ENCODE results near the gene SMYD3.
"Not testable (repeated sequence)": the region's sequence is repeated elsewhere in the genome, so short reads cannot be mapped to it uniquely, and the experiment has no call there.

Gene SMYD3

DNA sequence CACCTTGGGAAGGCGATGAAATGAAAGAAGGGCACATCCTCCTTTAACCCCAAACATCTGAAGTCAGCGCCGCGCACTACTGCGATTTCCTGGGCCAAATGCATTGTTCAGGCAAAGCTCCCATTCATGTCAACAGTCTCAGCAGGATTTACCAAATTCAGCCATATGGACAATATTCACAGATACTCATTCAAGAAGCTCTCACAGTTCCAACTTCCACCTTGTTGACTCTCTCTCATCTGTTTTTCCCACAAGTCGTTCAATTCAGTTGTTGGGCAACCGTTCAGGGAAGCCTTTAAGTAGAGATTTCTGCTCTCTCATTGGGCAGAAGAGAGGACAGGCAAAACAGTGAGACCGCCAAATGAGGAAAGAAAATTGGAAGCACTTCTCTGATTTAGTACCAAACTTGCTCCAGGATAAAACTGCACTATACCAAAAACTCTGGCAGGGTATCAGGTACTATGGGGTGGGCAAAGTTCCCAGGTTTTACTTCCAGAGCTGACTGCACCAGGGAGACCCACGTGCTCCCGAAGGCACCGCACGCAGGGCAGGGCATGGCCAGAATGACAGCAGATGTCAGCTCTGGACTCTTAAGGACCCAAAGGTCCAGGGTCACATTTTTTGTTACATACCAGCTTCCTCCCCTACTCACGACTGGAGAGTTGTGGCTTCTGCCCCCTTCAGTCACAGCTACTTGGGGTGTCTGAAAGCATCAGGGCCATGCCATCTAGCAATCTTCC is 683.5 kb downstream of the SMYD3 start:
- no peak overlapping the region for H3K27ac ChIP-seq (ENCODE audit: low read depth, low read length)
- H3K4me3 ChIP-seq (ENCODE audit: low read depth in 1 of 2, low read length in 2 of 2): no peak overlapping the region
- H3K9me3 ChIP-seq (ENCODE audit: low read length): no peaks in the 10 kb centered on the region
- H3K4me1 ChIP-seq (ENCODE audit: insufficient read depth, low read length): no peaks in the 10 kb centered on the region
- H3K9ac ChIP-seq (ENCODE audit: low read length): no peak overlapping the region
- no peaks in the 10 kb centered on the region for H3K36me3 ChIP-seq (ENCODE audit: insufficient read depth, low read length)
- H3K27me3 ChIP-seq (ENCODE audit: control insufficient read depth in 1 of 2, insufficient read depth in 2 of 2, low read length in 2 of 2): no peaks in the 10 kb centered on the region

DNA sequence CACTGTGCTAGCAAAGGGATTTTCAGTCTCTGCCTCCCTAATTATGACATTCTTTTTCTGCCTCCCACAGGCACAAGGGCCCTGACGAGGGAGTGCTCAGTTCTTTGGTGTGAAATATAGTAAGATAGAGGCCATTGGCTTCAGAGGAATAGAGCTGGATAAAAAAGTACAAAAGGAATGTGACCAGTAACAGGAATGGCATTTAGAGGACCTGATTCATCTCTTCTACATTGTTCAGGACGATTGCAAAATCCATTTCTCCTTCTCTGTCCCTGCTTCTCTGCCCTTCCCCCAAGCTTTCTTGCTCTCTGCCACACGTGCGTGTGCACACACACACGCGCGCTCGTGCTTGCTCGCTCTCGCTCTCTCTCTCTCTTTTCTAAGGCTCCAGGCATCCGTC is 684.1 kb downstream of the SMYD3 start:
- H3K4me1 ChIP-seq (ENCODE audit: insufficient read depth, low read length): no peaks in the 10 kb centered on the region
- H3K9me3 ChIP-seq (ENCODE audit: low read length): no peaks in the 10 kb centered on the region
- no peak overlapping the region for H3K9ac ChIP-seq (ENCODE audit: low read length)
- H3K27ac ChIP-seq (ENCODE audit: low read depth, low read length): no peak overlapping the region
- H3K36me3 ChIP-seq (ENCODE audit: insufficient read depth, low read length): no peaks in the 10 kb centered on the region
- no peak overlapping the region for H3K4me3 ChIP-seq (ENCODE audit: low read depth in 1 of 2, low read length in 2 of 2)
- H3K27me3 ChIP-seq (ENCODE audit: control insufficient read depth in 1 of 2, insufficient read depth in 2 of 2, low read length in 2 of 2): no peaks in the 10 kb centered on the region

DNA sequence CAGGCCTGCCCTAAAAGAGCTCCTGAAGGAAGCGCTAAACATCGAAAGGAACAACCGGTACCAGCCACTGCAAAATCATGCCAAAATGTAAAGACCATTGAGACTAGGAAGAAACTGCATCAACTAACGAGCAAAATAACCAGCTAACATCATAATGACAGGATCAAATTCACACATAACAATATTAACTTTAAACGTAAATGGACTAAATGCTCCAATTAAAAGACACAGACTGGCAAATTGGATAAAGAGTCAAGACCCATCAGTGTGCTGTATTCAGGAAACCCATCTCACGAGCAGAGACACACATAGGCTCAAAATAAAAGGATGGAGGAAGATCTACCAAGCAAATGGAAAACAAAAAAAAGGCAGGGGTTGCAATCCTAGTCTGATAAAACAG is 688.7 kb downstream of the SMYD3 start:
- H3K27ac ChIP-seq (ENCODE audit: low read depth, low read length); H3K4me3 ChIP-seq (ENCODE audit: low read depth in 1 of 2, low read length in 2 of 2); H3K9ac ChIP-seq (ENCODE audit: low read length); H3K9me3 ChIP-seq (ENCODE audit: low read length); H3K36me3 ChIP-seq (ENCODE audit: insufficient read depth, low read length); H3K4me1 ChIP-seq (ENCODE audit: insufficient read depth, low read length); H3K27me3 ChIP-seq (ENCODE audit: control insufficient read depth in 1 of 2, insufficient read depth in 2 of 2, low read length in 2 of 2): not testable (repeated sequence)

DNA sequence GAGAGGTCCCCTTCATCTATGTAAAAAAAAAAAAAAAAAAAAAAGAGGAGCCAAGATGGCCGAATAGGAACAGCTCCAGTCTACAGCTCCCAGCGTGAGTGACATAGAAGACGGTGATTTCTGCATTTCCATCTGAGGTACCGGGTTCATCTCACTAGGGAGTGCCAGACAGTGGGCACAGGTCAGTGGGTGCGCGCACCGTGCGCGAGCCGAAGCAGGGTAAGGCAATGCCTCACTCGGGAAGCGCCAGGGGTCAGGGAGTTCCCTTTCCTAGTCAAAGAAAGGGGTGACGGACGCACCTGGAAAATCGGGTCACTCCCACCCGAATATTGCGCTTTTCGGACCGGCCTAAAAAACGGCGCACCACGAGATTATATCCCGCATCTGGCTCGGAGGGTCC is 690.6 kb downstream of the SMYD3 start:
- H3K9ac ChIP-seq (ENCODE audit: low read length); H3K36me3 ChIP-seq (ENCODE audit: insufficient read depth, low read length); H3K9me3 ChIP-seq (ENCODE audit: low read length); H3K4me1 ChIP-seq (ENCODE audit: insufficient read depth, low read length); H3K27me3 ChIP-seq (ENCODE audit: control insufficient read depth in 1 of 2, insufficient read depth in 2 of 2, low read length in 2 of 2); H3K27ac ChIP-seq (ENCODE audit: low read depth, low read length); H3K4me3 ChIP-seq (ENCODE audit: low read depth in 1 of 2, low read length in 2 of 2): not testable (repeated sequence)

DNA sequence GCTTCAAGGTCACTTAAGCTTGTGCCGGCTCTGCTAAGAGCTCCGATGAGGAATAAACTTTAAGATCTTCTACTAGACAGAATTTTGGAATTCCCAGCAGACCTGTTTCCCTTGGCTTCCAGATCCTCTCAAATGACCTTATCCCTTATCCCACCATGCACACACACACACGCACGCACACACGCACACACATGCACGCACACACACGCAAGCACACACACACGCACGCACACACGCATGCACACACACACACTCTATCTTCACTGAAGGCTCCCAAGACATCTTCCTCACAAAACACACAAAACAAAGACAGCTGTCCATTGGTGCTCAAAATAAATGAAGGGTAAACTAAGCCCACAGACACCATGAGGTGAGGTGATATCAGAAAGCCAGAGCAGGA is 692.4 kb downstream of the SMYD3 start:
- no peak overlapping the region for H3K4me3 ChIP-seq (ENCODE audit: low read depth in 1 of 2, low read length in 2 of 2)
- no peaks in the 10 kb centered on the region for H3K9me3 ChIP-seq (ENCODE audit: low read length)
- H3K36me3 ChIP-seq (ENCODE audit: insufficient read depth, low read length): no peaks in the 10 kb centered on the region
- H3K9ac ChIP-seq (ENCODE audit: low read length): no peak overlapping the region
- no peaks in the 10 kb centered on the region for H3K4me1 ChIP-seq (ENCODE audit: insufficient read depth, low read length)
- no peaks in the 10 kb centered on the region for H3K27me3 ChIP-seq (ENCODE audit: control insufficient read depth in 1 of 2, insufficient read depth in 2 of 2, low read length in 2 of 2)
- no peak overlapping the region for H3K27ac ChIP-seq (ENCODE audit: low read depth, low read length)

DNA sequence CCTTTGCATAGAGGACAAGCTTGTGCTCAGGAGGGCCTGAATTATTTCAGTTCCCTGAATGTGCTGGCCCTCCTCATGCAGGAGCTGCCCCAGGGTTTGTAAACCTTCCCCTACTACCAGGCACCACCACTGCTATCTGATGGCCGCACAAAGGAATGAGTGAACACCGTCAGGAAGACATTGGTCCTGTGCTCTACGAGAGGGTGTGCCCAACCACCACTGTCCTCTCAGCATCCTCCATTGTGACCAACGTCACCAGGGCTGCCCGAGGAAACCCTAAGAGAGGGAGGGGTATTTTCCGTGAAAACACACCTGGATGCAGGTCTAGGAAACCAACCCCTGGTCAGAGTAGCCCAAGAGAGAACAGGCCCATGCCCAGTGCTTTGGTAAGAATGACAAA is 694.8 kb downstream of the SMYD3 start:
- H3K27ac ChIP-seq (ENCODE audit: low read depth, low read length): no peak overlapping the region
- H3K27me3 ChIP-seq (ENCODE audit: control insufficient read depth in 1 of 2, insufficient read depth in 2 of 2, low read length in 2 of 2): no peaks in the 10 kb centered on the region
- no peak overlapping the region for H3K9ac ChIP-seq (ENCODE audit: low read length)
- H3K36me3 ChIP-seq (ENCODE audit: insufficient read depth, low read length): no peaks in the 10 kb centered on the region
- no peaks in the 10 kb centered on the region for H3K9me3 ChIP-seq (ENCODE audit: low read length)
- no peak overlapping the region for H3K4me3 ChIP-seq (ENCODE audit: low read depth in 1 of 2, low read length in 2 of 2)
- no peaks in the 10 kb centered on the region for H3K4me1 ChIP-seq (ENCODE audit: insufficient read depth, low read length)

DNA sequence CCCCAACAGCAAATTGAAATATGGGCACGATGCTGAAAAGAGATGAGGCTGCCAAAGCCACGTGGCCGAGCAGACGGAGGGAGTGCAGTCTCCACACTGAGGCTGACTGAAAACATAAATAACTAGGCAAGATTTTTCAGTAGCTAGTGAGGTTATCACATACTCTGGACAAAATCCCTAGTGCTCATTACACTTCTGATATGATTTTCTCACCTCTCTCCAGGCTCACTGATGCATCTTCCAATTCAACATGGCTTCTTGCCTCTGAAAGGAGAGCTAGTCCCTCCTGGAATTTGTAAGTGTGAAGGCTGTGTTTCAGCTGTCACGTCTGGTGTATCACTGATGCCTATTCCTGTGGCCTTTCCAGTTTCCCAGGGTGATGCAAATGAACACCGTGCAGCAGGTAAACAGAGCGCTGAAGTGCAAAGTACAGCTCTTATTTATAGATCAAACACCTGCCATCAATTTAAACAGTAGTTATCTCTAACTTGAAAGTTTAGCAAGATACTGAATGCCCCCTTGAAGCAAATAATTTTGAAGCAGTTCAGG is 696.2 kb downstream of the SMYD3 start:
- Histone ChIP-seq H3K4me3 (ENCODE audit: low read depth in 1 of 2, low read length in 2 of 2) (no peak overlapping the region), H3K9me3 (ENCODE audit: low read length) (no peaks in the 10 kb centered on the region), H3K27ac (ENCODE audit: low read depth, low read length) (no peak overlapping the region), H3K4me1 (ENCODE audit: insufficient read depth, low read length) (no peaks in the 10 kb centered on the region), H3K27me3 (ENCODE audit: control insufficient read depth in 1 of 2, insufficient read depth in 2 of 2, low read length in 2 of 2) (no peaks in the 10 kb centered on the region), H3K9ac (ENCODE audit: low read length) (no peak overlapping the region), H3K36me3 (ENCODE audit: insufficient read depth, low read length) (no peaks in the 10 kb centered on the region)

DNA sequence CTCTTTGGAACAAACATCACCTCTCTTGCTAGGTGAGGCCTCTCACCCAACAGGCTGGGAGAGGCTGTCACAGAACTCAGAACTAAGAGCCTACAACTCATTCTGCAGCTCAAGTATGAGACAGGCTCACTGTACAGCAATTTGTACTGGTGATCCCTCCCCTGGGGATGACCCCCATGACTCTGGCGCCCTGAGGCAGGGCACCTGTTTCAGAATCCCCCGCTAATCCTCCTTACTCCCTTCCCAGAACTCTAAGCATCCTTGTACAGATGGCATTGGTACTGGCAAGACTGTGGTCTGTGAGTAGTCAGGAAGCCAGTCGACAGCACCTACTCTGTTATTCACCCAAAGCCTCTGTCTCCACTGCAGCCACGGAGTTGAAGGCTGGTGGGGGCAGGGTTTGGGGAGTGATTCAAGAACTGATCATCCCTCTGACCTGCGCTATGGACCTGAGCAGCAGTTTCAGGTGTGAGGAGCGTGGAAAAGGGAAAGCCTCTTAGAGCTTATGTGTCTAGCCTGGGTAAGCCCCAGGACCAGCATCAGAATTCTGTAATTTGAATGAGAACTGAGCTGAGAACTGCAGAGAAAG is 696.8 kb downstream of the SMYD3 start:
- H3K36me3 ChIP-seq (ENCODE audit: insufficient read depth, low read length): no peaks in the 10 kb centered on the region
- H3K4me1 ChIP-seq (ENCODE audit: insufficient read depth, low read length): no peaks in the 10 kb centered on the region
- no peak overlapping the region for H3K4me3 ChIP-seq (ENCODE audit: low read depth in 1 of 2, low read length in 2 of 2)
- no peaks in the 10 kb centered on the region for H3K9me3 ChIP-seq (ENCODE audit: low read length)
- no peak overlapping the region for H3K9ac ChIP-seq (ENCODE audit: low read length)
- no peak overlapping the region for H3K27ac ChIP-seq (ENCODE audit: low read depth, low read length)
- no peaks in the 10 kb centered on the region for H3K27me3 ChIP-seq (ENCODE audit: control insufficient read depth in 1 of 2, insufficient read depth in 2 of 2, low read length in 2 of 2)

DNA sequence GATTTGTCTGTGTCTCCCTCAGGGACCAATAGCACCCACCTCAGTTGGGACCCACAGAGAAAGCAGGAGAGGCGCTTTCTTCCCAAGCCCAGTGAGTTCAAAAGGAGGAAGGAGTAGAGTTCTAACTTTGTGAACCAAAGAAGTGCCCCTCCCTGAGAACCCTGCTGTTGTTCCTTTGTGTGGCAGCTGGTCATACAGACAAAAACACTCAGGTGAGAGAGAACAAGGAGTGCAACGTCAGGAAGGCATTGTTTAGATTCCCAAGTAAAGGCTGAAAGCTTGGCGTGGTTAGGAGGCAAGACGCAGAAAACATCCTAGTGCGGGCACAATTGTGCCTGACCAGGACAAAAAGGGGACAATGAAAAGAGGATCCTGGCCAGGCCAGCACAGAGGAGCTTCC is 697.7 kb downstream of the SMYD3 start:
- H3K4me3 ChIP-seq (ENCODE audit: low read depth in 1 of 2, low read length in 2 of 2): no peak overlapping the region
- H3K9me3 ChIP-seq (ENCODE audit: low read length): no peaks in the 10 kb centered on the region
- no peaks in the 10 kb centered on the region for H3K36me3 ChIP-seq (ENCODE audit: insufficient read depth, low read length)
- H3K27ac ChIP-seq (ENCODE audit: low read depth, low read length): no peak overlapping the region
- no peaks in the 10 kb centered on the region for H3K27me3 ChIP-seq (ENCODE audit: control insufficient read depth in 1 of 2, insufficient read depth in 2 of 2, low read length in 2 of 2)
- H3K9ac ChIP-seq (ENCODE audit: low read length): no peak overlapping the region
- no peaks in the 10 kb centered on the region for H3K4me1 ChIP-seq (ENCODE audit: insufficient read depth, low read length)

DNA sequence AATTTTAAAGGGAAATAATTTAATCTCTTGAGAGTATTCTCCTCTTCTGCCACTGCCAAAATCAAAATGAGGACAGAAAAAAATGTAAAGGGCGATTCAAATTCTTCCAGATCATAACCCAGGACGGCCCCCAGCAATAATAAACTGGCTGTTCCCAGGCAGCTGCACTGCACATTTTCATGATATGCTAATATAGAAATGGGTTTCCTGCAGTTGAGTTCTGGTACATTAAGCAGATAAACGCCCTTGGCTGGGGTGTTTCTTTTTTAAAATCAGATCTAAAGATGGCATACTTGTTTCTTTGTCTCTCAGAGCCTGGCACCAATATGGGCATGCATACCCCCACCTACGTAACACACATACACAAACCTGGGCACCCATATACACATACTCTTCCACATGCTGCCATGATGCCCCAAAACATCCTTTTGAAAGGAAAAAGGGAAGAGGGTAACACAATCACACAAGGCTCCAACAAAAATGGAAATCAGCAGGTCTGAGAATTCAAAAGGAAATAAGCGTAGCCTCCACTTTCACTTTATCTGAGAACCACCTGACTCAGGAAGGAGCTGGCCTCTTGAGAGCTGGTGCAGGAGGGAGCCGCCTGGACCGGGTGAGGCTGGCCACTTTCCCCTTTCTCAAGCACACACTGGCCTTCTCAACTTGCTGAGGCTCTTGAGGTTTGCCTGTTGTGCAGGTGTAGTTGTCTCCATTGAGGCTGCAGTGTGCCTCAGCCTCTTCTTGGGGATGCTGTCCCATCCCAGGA is 698.9 kb downstream of the SMYD3 start:
- no peaks in the 10 kb centered on the region for H3K9me3 ChIP-seq (ENCODE audit: low read length)
- no peak overlapping the region for H3K27ac ChIP-seq (ENCODE audit: low read depth, low read length)
- no peaks in the 10 kb centered on the region for H3K4me1 ChIP-seq (ENCODE audit: insufficient read depth, low read length)
- no peak overlapping the region for H3K9ac ChIP-seq (ENCODE audit: low read length)
- no peaks in the 10 kb centered on the region for H3K27me3 ChIP-seq (ENCODE audit: control insufficient read depth in 1 of 2, insufficient read depth in 2 of 2, low read length in 2 of 2)
- no peak overlapping the region for H3K4me3 ChIP-seq (ENCODE audit: low read depth in 1 of 2, low read length in 2 of 2)
- H3K36me3 ChIP-seq (ENCODE audit: insufficient read depth, low read length): no peaks in the 10 kb centered on the region

DNA sequence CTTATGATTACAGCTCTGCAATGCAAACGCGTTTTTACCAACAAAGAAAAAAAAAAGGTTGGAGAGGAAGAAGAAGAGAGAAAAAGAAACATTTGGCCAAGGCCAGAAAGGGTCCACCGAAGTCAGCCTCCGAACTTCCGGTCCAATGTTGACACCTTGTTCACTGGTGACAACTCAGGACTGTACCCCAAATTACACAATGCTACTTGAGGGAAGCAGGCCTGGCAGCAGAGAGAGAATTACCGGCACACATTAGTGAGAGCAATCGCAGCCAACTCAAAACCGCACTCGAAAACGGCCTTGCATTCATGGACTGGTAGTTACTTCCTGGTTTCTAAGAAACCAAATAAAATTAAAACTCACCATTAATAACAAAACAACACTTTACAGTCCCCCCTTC is 699.8 kb downstream of the SMYD3 start:
- H3K36me3 ChIP-seq (ENCODE audit: insufficient read depth, low read length): no peaks in the 10 kb centered on the region
- H3K27me3 ChIP-seq (ENCODE audit: control insufficient read depth in 1 of 2, insufficient read depth in 2 of 2, low read length in 2 of 2): no peaks in the 10 kb centered on the region
- H3K4me1 ChIP-seq (ENCODE audit: insufficient read depth, low read length): no peaks in the 10 kb centered on the region
- no peak overlapping the region for H3K27ac ChIP-seq (ENCODE audit: low read depth, low read length)
- no peak overlapping the region for H3K9ac ChIP-seq (ENCODE audit: low read length)
- H3K4me3 ChIP-seq (ENCODE audit: low read depth in 1 of 2, low read length in 2 of 2): no peak overlapping the region
- no peaks in the 10 kb centered on the region for H3K9me3 ChIP-seq (ENCODE audit: low read length)
